Endodermal cell (in vitro differentiated cells): ENCODE measurements around the gene CFAP251. TPM values are rescaled to one million over a fixed set of nuclear protein-coding genes. Genes with fewer than 3 reads are reported as not detected.

Experiments
- DNase-seq: peaks from one replicate; pipeline ENCODE4 v3.0.0-alpha.2; 2017
- H3K27ac ChIP-seq: 2 replicates; pipeline ENCODE4 v1.5.1; 2013; ENCODE audit warnings: mild to moderate bottlenecking, low read depth, low read length, moderate library complexity
- H3K27me3 ChIP-seq: 2 replicates; pipeline ENCODE4 v1.6.1; 2013; ENCODE audit warnings: mild to moderate bottlenecking, low read length, moderate library complexity; ENCODE audit not compliant: insufficient read depth, control insufficient read depth, poor library complexity, severe bottlenecking
- H3K36me3 ChIP-seq: 2 replicates; pipeline ENCODE4 v1.7.0; 2013; ENCODE audit warnings: mild to moderate bottlenecking, low read length, moderate library complexity; ENCODE audit not compliant: control insufficient read depth, insufficient read depth
- H3K4me1 ChIP-seq: one replicate; pipeline ENCODE4 v1.7.0; 2013; ENCODE audit warnings: low read length; ENCODE audit not compliant: control insufficient read depth, insufficient read depth
- H3K4me3 ChIP-seq: 2 replicates; pipeline ENCODE4 v1.5.1; 2013; ENCODE audit warnings: mild to moderate bottlenecking, low read length, moderate library complexity
- H3K9ac ChIP-seq: 2 replicates; pipeline ENCODE4 v1.6.1; 2013; ENCODE audit warnings: mild to moderate bottlenecking, low read length, moderate library complexity; ENCODE audit not compliant: poor library complexity, severe bottlenecking; ENCODE audit errors: extremely low read depth
- H3K9me3 ChIP-seq: 2 replicates; pipeline ENCODE4 v1.6.1; 2013; ENCODE audit warnings: mild to moderate bottlenecking, low read length, moderate library complexity; ENCODE audit not compliant: control insufficient read depth
- H3K27ac Mint-ChIP-seq: 2 replicates; pipeline ENCODE4 v1.8.0; 2020; ENCODE audit warnings: mixed read lengths
- H3K27me3 Mint-ChIP-seq: 2 replicates; pipeline ENCODE4 v1.8.0; 2021; ENCODE audit warnings: mild to moderate bottlenecking, mixed read lengths; ENCODE audit not compliant: insufficient read depth
- H3K36me3 Mint-ChIP-seq: 2 replicates; pipeline ENCODE4 v1.8.0; 2020; ENCODE audit warnings: low read depth, mixed read lengths
- H3K4me1 Mint-ChIP-seq: 2 replicates; pipeline ENCODE4 v1.8.0; 2020; ENCODE audit warnings: mixed read lengths
- H3K4me3 Mint-ChIP-seq: 2 replicates; pipeline ENCODE4 v1.8.0; 2020; ENCODE audit warnings: mild to moderate bottlenecking, moderate library complexity, mixed read lengths
- H3K9me3 Mint-ChIP-seq: 2 replicates; pipeline ENCODE4 v1.8.0; 2020; ENCODE audit warnings: mild to moderate bottlenecking, mixed read lengths
- CTCF ChIP-seq: fragments of 200-600 bp; sonication (generic); conservative IDR thresholded peaks from 2 replicates; pipeline ENCODE4 v1.5.0; 2021; ENCODE audit warnings: antibody characterized with exemption, mild to moderate bottlenecking
- WGBS, 2 experiments: methylation state at CpG; one replicate each; pipeline versions ENCODE4 v1.1.5 to v1.1.7; 2013; ENCODE audit warnings: missing lambda C conversion rate in 2 of 2, mixed read lengths in 1 of 2; ENCODE audit not compliant: insufficient coverage in 1 of 2, insufficient read length in 1 of 2; 5-methylcytosine and 5-hydroxymethylcytosine counted together
- total RNA-seq, 2 donors: library from RNA; stranded (reverse); fragmentation: NEBNext Ultra II Directional in 1 of 2; extraction: Animal tissue kit (Norgen Biotek cat#: 25700) in 1 of 2; gene quantifications; 2 replicates in 1 of 2; 3 replicates in 1 of 2; pipeline ENCODE4 v1.2.1, GENCODE V29; 2021

Gene CFAP251
- total RNA-seq, 2 donors from 2014 or later, result 3.4 to 11.2 TPM

DNA sequence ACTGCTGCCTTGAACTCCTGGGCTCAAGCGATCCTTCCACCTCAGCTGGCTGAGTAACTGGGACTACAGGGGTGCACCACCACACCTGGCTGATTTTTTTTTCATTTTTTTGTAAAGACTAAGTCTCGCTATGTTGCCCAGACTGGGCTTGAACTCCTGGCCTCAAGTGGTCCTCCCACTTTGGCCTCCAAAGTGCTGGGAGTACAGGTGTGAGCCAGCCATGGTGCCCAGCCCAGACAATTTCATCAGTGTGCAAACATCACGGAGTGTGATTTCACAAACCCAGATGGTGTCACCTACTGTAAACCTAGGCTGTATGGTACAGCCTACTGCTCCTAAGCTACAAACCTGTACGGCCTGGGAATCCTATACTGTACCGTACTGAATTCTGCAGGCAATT, 96.4 kb downstream of the CFAP251 start:
- Histone ChIP-seq H3K9me3 (no peaks in the 10 kb centered on the region), H3K4me3 (no peak overlapping the region), H3K27me3 (peaks cover 5% of the 10 kb centered on the region), H3K27ac (no peak overlapping the region), H3K9ac (no peak overlapping the region), H3K36me3 (no peaks in the 10 kb centered on the region), H3K4me1 (no peaks in the 10 kb centered on the region)
- Mint-ChIP-seq H3K36me3 (no peaks in the 10 kb centered on the region), H3K4me3 (no peak overlapping the region), H3K27ac (no peak overlapping the region), H3K27me3 (peaks cover 12% of the 10 kb centered on the region), H3K9me3 (peaks cover 4% of the 10 kb centered on the region), H3K4me1 (no peaks in the 10 kb centered on the region)
- DNase-seq, result no peak
- TF ChIP-seq CTCF, result no peak
- 88 to 95% methylated on average over 4 to 5 of the region's 5 CpGs for WGBS, 2 experiments

DNA sequence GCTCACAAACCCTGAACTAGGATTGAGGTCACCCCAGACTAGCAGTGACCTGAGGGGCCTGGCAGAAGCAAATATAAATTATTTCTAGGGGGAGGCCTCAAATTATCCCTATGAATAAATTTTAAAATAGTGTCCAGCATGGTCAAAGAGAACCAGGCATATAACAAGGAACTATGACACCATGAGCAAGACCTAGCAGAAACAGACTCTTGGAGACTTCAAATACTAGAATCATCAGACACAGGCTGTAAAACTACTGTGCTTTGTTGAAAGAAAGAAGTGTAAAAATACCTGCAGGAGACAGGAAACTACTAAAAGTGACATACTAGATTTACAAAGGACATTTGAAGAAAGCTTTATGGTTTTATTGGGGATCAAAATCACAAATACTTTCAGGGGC, 100.1 kb downstream of the CFAP251 start:
- Histone ChIP-seq H3K27ac (no peak overlapping the region), H3K36me3 (no peaks in the 10 kb centered on the region), H3K4me1 (no peaks in the 10 kb centered on the region), H3K9ac (no peak overlapping the region), H3K27me3 (peaks cover 18% of the 10 kb centered on the region), H3K4me3 (no peak overlapping the region), H3K9me3 (no peaks in the 10 kb centered on the region)
- no peak for TF ChIP-seq CTCF
- H3K4me1 Mint-ChIP-seq, result peaks cover 5% of the 10 kb centered on the region
- H3K27me3 Mint-ChIP-seq, result peaks cover 27% of the 10 kb centered on the region
- no peak overlapping the region for H3K4me3 Mint-ChIP-seq
- peaks cover 4% of the 10 kb centered on the region for H3K9me3 Mint-ChIP-seq
- H3K27ac Mint-ChIP-seq, result no peak overlapping the region
- no peak for DNase-seq
- H3K36me3 Mint-ChIP-seq, result no peaks in the 10 kb centered on the region

DNA sequence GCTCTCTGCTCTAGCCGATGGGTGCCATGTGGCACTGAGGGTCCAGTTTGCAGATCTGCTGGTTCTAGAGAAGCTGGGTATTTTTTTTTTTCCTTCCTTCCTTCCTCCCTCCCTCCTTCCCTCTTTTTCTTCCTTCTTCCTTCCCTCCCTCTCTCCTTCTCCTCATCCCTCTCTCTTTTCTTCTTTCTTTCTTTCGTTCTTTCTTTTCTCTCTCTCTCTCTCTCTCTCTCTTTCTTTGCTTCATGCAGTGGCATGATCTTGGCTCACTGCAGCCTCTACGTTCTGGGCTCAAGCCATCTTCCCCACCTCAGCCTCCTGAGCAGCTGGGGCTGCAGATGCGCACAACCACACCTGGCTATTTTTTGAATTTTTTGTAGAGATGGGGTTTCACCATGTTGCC, 100.5 kb downstream of the CFAP251 start:
- Mint-ChIP-seq H3K27me3 (peaks cover 27% of the 10 kb centered on the region), H3K4me1 (peaks cover 5% of the 10 kb centered on the region), H3K9me3 (peaks cover 4% of the 10 kb centered on the region), H3K36me3 (no peaks in the 10 kb centered on the region), H3K27ac (no peak overlapping the region), H3K4me3 (no peak overlapping the region)
- no peak overlapping the region for H3K4me3 ChIP-seq
- H3K9me3 ChIP-seq, result no peaks in the 10 kb centered on the region
- no peak overlapping the region for H3K27ac ChIP-seq
- H3K27me3 ChIP-seq, result peaks cover 18% of the 10 kb centered on the region
- DNase-seq, result no peak
- no peak overlapping the region for H3K9ac ChIP-seq
- 96 to 100% methylated on average over 2 to 4 of the region's 4 CpGs for WGBS, 2 experiments
- H3K36me3 ChIP-seq, result no peaks in the 10 kb centered on the region
- peaks cover 4% of the 10 kb centered on the region for H3K4me1 ChIP-seq
- TF ChIP-seq CTCF, result no peak
